Measurements from ENCODE around the gene CHST15. TPM values are rescaled to one million over a fixed set of nuclear protein-coding genes. Genes with fewer than 3 reads are reported as not detected.

The CHST15 gene
- total and polyA plus RNA-seq, 8 donors, result 13.7 to 53.3 (median 17.1) TPM

GRCh38 chr10:123997486-123998196 is 95.8 kb downstream of the CHST15 start:
- ATAC-seq (peak; percentile 27), DNase-seq (peak in 1 of 4 donors; percentile 81)
- no peaks in the 10 kb centered on the region for H3K36me3 ChIP-seq
- intact Hi-C loops (cut with DNase I), result loop anchor here in 1 of 2 donors (5.0 kb wide), 1 partner anchor 260 kb away; no protein-coding TSS in a partner anchor
- peak overlapping the region; percentile 47 to 92 for H3K27ac ChIP-seq
- H3K4me1 ChIP-seq, result peaks cover 16 to 77% of the 10 kb centered on the region in 2 donors
- peaks cover 18 to 29% of the 10 kb centered on the region in 2 donors for H3K27me3 ChIP-seq
- no peak overlapping the region for H3K4me3 ChIP-seq
- H3K9me3 ChIP-seq, result no peaks in the 10 kb centered on the region
- no peak for TF ChIP-seq CTCF (IDR thresholded peaks at IDR 0.05)

- ATAC-seq (no peak), DNase-seq (no peak)
- intact Hi-C loops (cut with DNase I), result loop anchor here in 1 of 2 donors (5.0 kb wide), 1 partner anchor 260 kb away; no protein-coding TSS in a partner anchor
- Histone ChIP-seq H3K4me1 (peaks cover 16 to 77% of the 10 kb centered on the region in 2 donors), H3K27ac (peak overlapping the region; percentile 47 to 92), H3K36me3 (no peaks in the 10 kb centered on the region), H3K4me3 (no peak overlapping the region), H3K9me3 (no peaks in the 10 kb centered on the region), H3K27me3 (peaks cover 23 to 35% of the 10 kb centered on the region in 2 donors)
- no peak for TF ChIP-seq CTCF (IDR thresholded peaks at IDR 0.05)
Measured at GRCh38 chr10:123997013-123997412, 96.4 kb downstream of the CHST15 start.

GRCh38 chr10:123996302-123996701 is 97.1 kb downstream of the CHST15 start:
- intact Hi-C loops (cut with DNase I), result loop anchor here in 1 of 2 donors (5.0 kb wide), 1 partner anchor 261 kb away; no protein-coding TSS in a partner anchor

GRCh38 chr10:123995461-123996131 is 97.8 kb downstream of the CHST15 start:
- peak; percentile 46 to 51 for TF ChIP-seq CTCF (IDR thresholded peaks at IDR 0.05)
- H3K27me3 ChIP-seq, result peaks cover 34 to 50% of the 10 kb centered on the region in 2 donors
- H3K9me3 ChIP-seq, result no peaks in the 10 kb centered on the region
- H3K27ac ChIP-seq, result peak overlapping the region; percentile 44 to 92
- intact Hi-C loops (cut with DNase I), result loop anchor here in 1 of 2 donors (5.0 kb wide), 1 partner anchor 262 kb away; no protein-coding TSS in a partner anchor
- DNase-seq (peak; percentile 36 to 89 (median 70)), ATAC-seq (peak; percentile 67)
- peak overlapping the region; percentile 8 to 26 for H3K4me3 ChIP-seq
- no peaks in the 10 kb centered on the region for H3K36me3 ChIP-seq
- peaks cover 16 to 68% of the 10 kb centered on the region in 2 donors for H3K4me1 ChIP-seq

More at GRCh38 chr10:123996302-123996701, 97.1 kb downstream of the CHST15 start:
- Histone ChIP-seq H3K27me3 (peaks cover 28 to 43% of the 10 kb centered on the region in 2 donors), H3K4me3 (no peak overlapping the region), H3K27ac (peak overlapping the region in 1 of 2 donors; percentile 92), H3K4me1 (peaks cover 16 to 74% of the 10 kb centered on the region in 2 donors), H3K9me3 (no peaks in the 10 kb centered on the region), H3K36me3 (no peaks in the 10 kb centered on the region)
- ATAC-seq, result no peak
- no peak for DNase-seq
- no peak for TF ChIP-seq CTCF (IDR thresholded peaks at IDR 0.05)

GRCh38 chr10:123995082-123995460 is 98.3 kb downstream of the CHST15 start:
- ATAC-seq (peak; percentile 21), DNase-seq (peak in 1 of 4 donors; percentile 60)
- H3K27ac ChIP-seq, result peak overlapping the region; percentile 44 to 92
- H3K4me3 ChIP-seq, result peak overlapping the region; percentile 10 to 26
- no peaks in the 10 kb centered on the region for H3K36me3 ChIP-seq
- no peaks in the 10 kb centered on the region for H3K9me3 ChIP-seq
- intact Hi-C loops (cut with DNase I), result loop anchor here in 1 of 2 donors (5.0 kb wide), 1 partner anchor 262 kb away; no protein-coding TSS in a partner anchor
- TF ChIP-seq CTCF (IDR thresholded peaks at IDR 0.05), result no peak
- H3K27me3 ChIP-seq, result peaks cover 39 to 55% of the 10 kb centered on the region in 2 donors
- peaks cover 16 to 63% of the 10 kb centered on the region in 2 donors for H3K4me1 ChIP-seq
